Stimulated activated CD4-positive, alpha-beta T cell treated with anti-CD3 and anti-CD28 coated beads, TNF-alpha, amount 100 ng/mL, for 1 hour (primary cell): ENCODE data around the gene SLC35B1.
"Not testable (repeated sequence)": the region's sequence is repeated elsewhere in the genome, so short reads cannot be mapped to it uniquely, and the experiment has no call there.

Experiments used
- DNase-seq, 3 donors: peaks; one replicate each; pipeline ENCODE4 v3.0.0-alpha.2; 2020; ENCODE audit warnings: low read depth in 3 of 3, low spot score in 1 of 3

The SLC35B1 gene

DNA sequence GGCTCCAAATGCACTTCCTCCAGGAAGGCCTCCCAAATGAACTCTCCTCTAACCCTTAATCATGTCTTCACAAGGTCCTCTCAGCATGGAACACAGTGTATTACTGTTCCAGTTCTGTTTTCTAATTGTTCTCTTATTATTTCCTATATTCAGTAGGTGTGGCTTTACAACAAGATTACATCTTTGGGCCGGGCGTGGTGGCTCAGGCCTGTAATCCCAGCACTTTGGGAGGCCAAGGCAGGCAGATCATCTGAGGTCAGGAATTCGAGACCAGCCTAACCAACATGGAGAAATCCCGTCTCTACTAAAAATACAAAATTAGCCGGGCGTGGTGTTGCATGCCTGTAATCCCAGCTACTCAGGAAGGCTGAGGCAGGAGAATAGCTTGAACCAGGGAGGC is 34.1 kb downstream of the SLC35B1 start:
- DNase-seq = not testable (repeated sequence)

DNA sequence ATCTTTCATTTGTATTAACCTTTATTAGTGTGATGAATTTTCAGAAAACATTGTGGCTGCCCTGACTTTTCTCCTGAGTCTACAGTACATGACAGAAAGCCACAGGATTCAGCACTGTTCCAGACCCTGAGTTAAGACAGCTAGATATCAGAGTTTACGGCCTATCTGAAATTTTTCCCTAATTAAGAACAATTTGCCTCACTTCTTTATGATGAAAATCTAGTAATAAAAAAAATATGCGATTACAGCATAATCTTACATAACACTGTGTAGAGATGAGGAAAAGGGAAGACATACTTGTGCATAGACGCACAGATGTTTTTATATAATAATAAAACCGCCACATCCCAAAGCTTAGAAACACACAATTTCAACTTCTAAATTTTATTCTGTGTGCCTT is 37.1 kb downstream of the SLC35B1 start:
- DNase-seq = no peak

DNA sequence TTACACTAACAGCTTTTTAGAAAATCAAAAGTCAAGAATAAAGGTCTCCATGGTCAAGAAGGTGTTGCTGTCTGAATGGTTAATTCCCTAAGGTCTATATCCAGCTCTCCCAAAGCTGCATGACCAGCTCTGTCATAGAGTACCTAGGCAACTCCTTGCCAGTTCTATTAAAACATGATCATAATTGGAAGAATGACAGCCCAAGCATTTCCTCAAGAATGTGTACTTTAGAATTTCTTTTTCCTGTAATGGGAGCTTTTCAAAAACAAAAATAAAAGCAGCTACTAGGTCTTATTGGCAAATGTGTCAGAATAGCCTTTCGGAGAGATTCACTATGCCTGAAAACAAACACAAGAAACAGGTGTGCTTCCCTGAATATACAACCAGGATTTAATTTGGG is 37.8 kb downstream of the SLC35B1 start:
- DNase-seq = no peak

DNA sequence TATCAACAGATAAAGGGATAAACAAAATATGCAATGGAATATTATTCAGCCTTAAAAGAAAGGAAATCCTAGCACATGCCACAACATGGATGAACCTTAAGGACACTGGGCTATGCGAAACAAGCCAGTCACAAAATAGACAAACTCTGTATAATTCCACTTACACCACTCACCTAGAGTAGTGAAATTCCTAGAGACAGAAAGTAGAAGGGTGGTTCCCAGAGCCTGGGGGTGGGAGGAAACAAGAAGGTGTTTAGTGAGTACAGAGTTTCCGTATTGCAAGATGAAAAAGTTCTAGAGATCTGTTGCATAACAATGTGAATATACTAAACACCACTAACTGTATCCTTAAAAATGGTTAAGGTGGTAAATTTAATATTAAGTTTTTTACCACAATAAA is 39.9 kb downstream of the SLC35B1 start:
- DNase-seq = no peak

DNA sequence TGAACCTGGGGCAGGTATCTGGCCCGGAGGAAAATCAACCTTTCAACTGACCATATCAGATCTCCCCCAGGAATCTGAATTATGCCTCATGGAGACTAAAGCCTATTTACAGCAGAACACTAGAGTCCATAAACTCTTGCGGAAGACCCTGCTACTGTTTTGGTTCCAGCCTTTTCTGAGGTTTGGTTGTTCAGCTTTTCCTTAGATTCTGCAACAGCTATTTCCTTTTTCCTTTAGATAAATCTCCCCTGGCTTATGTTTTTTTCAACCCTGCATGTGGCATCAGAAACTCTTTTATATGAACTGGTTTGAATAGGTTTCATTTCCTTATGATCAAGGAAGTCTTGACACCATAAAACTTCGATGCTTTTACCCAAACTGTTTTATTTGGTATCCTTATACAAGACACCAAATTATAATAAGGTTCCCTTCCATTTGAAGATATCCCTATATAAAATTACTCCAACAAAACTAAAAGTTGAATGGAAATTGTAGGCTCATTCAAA is 43.0 kb downstream of the SLC35B1 start:
- DNase-seq = no peak

DNA sequence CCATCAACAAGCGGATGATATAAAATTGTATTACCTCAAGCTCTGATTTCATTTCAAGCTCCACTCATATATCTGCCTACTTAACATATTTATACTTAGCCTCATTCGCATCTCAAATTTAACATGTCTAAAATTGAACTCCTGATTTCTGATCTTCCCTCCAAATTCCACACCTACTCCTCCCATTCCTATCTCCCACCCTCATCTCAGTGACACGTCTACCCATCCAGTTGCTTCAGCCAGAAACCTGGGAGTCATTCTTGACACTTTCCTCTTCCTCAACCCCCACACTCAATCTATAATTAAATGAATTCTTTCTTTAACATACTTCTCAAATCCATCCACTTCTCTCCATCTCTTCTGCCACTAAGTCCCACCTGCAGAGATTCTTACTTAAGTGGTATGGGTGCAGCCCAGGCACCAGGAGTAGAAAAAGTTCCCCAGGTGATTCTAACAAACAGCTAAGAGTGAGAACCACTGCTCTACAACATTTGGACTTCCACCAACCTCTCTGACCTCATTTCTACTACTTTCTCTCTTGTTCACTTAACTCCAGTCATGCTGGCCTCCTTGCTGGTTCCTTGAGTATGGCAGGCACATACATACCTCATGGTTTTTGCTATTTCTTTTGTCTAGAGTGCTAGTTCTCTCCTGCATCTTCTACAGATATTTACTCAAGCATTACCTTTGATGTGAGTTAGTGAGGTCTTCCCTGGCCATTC is 47.9 kb downstream of the SLC35B1 start:
- DNase-seq = no peak

DNA sequence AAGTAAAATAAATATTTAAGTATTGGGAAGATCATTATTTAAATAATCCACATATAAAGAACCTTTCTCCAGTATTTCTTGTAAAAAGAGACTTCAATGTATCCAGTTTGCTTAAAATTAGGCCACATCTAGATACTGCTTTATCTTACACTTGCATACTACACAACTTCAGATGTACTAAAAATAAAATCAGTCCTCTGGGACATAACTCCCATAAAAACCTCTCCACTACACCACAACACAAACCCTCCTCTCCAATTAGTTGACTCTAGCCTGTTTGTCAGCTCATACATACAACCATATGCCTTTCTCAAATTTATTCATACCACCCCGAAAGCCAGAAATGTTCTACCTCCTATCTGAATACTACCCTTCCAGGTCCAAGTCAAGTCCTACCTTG is 51.5 kb downstream of the SLC35B1 start:
- no peak for DNase-seq
